ENCODE data around the gene SNAPC4. TPM values are rescaled to one million over a fixed set of nuclear protein-coding genes. Genes with fewer than 3 reads are reported as not detected.

SNAPC4 gene, protein sequence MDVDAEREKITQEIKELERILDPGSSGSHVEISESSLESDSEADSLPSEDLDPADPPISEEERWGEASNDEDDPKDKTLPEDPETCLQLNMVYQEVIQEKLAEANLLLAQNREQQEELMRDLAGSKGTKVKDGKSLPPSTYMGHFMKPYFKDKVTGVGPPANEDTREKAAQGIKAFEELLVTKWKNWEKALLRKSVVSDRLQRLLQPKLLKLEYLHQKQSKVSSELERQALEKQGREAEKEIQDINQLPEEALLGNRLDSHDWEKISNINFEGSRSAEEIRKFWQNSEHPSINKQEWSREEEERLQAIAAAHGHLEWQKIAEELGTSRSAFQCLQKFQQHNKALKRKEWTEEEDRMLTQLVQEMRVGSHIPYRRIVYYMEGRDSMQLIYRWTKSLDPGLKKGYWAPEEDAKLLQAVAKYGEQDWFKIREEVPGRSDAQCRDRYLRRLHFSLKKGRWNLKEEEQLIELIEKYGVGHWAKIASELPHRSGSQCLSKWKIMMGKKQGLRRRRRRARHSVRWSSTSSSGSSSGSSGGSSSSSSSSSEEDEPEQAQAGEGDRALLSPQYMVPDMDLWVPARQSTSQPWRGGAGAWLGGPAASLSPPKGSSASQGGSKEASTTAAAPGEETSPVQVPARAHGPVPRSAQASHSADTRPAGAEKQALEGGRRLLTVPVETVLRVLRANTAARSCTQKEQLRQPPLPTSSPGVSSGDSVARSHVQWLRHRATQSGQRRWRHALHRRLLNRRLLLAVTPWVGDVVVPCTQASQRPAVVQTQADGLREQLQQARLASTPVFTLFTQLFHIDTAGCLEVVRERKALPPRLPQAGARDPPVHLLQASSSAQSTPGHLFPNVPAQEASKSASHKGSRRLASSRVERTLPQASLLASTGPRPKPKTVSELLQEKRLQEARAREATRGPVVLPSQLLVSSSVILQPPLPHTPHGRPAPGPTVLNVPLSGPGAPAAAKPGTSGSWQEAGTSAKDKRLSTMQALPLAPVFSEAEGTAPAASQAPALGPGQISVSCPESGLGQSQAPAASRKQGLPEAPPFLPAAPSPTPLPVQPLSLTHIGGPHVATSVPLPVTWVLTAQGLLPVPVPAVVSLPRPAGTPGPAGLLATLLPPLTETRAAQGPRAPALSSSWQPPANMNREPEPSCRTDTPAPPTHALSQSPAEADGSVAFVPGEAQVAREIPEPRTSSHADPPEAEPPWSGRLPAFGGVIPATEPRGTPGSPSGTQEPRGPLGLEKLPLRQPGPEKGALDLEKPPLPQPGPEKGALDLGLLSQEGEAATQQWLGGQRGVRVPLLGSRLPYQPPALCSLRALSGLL (N-terminal part only)
- 3.5 and 5.6 TPM in 2 replicates for total RNA-seq

DNA sequence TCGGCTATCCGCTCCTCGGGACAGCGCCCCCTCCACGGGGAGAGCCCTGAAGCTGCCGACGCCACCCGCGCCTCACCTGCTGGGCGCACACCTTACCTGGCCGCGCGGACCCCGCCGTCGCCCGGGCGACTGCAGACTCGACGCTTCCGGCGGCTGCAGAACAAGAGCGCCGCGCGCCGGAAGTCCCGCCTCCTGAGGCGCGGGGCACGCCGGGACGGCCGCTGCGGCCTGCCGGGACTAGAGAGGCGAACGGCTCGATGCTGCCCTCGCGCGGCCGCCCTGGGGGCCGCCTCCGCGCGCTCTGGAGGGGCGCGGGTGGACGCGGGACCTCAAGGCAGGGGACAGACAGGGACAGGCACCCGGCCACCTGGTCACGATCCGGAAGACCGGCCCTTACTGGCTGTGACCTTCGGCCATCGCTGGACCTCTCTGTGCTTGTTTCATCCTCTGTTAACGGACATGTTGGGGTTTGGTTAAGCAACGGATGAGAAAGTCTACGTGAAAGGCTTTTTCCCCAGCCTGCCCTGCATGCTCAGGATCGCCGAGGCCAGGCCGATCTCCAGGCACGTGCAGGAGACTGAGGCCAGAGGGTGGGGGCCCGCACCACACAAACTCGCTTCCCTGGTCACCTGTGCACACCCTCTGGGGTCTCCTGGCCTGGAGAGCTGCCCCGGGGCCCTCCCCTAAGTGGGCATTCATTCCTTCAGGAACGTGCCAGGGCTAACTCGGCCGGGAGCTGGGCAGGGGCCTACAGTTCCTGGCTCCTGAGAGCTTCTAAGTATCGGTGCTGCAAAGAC, at the start of gene SNAPC4:
SNAPC4 (minus strand) TSS at position 133 of the 797 bp plus-strand sequence. CDS start 1,742 bp downstream, outside the sequence.
- peak; percentile 73 to 89 for DNase-seq (ENCODE audit: low read depth in 2 of 2)

DNA sequence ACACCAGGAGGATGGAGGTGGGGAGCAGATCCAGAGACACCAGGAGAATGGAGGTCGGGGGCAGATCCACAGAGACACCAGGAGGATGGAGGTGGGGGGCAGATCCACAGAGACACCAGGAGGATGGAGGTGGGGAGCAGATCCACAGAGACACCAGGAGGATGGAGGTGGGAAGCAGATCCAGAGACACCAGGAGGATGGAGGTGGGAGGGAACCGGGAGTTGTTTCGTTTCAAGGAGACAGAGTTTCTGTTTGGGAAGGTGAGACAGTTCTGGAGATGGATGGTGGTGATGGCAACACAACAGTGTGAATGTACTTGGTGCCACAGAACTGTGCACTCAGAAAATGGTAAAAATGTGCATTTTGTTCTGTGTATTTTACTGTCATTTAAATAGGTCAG, 48.7 kb upstream of the SNAPC4 start:
- DNase-seq (ENCODE audit: low read depth in 2 of 2), result no peak

DNA sequence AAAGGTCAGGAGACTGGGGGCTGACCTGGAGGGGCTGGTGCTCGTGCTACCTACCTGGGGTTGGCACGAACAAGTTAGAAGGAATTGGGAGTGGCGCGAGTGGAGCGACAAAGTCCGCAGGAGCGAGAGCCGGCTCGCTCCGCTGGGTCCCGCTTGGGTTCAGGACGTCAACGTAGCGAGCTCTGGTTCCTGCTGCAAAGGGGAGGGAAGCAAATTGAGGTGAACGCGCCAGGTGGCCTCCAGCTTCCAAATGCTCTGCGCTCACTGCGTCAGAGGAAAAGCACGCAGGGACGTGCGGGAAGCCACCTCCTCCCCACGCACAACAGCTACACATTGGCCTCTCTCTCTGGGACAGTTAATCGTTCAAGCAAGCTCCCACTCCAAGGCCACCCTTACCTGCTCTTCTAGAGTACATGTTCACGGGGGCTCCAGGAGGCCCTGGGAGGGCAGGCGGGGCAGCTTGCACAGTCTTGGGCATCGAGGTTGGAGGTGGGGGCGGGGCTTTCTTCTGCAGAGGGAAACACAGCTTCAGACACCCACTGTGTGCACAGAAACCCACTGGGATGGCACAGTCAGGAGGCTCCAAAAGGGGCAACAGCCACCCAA, 47.3 kb upstream of the SNAPC4 start:
- DNase-seq (ENCODE audit: low read depth in 2 of 2), result no peak

DNA sequence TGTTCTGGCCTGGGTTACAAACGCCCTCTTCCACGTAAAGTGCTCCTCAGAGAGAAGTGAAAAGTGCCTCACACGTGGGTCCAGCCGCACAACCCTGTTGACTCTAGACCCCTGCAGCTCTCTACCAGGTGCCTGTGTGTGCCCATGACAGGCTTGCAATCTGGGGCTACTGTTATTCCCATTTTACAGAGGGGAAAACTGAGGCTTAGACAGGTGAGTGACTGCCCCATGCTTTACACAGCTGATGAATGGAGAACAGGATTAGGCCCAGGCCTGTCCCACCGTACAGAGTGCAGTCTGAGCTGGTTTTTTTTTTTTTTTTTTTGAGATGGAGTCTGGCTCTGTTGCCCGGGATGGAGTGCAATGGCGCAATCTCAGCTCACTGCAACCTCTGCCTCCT, 45.8 kb upstream of the SNAPC4 start:
- no peak for DNase-seq (ENCODE audit: low read depth in 2 of 2)

DNA sequence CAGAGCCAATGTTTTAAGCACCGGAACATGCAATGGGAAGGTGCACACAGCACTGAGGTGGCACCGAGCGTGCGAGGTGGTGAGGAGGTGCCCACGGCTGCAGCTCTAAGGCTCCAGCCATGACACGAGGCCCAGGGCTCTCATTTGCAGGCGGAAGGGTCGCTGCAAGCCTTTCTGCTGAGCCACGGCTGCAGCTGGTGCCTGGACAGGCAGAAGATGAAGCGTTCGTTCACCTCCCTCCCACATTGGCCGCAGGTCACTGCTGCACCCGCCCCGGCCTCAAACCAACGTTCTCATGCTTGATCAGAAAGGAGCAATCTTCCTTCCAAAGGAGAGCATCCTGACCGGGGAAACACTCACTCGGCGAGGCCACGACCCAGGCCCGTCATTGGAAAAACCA, 44.1 kb upstream of the SNAPC4 start:
- DNase-seq (ENCODE audit: low read depth in 2 of 2), result no peak

DNA sequence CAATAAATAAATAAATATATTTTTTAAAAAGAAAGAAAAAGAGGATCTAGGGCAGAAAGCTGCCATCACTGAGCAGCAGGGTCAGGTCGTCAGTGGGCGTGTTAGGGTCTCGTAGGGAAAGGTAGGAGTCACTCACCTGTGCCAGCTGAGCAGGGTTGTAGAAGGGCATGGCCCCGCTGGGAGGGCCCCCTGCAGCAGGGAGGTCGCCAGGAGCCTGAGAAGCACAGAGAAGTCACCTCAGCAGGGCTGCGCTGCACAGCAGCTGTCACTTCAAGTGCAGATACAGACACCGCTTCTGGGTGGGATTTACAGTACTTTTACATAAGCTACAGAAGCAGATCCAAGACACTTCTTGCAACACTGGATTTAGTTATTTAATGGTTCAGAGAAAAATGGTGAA, 43.7 kb upstream of the SNAPC4 start:
- no peak for DNase-seq (ENCODE audit: low read depth in 2 of 2)

DNA sequence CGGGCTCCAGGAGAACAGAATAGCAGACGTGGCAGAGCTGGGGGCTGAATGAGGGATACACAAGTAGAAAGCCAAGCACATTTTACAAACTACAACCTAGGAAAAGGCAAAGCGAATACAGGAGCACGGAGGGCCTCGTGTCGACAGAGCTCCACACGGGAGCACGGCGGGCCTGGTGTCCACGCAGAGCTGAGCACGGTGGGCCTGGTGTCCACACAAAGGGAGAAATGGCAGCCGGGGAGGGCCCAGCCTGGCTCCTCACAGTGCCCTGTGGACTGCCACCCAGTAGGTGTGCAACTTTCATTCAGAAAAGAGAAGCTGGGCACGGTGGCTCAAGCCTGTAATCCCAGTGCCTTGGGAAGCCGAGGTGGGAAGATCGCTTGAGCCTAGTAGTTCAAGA, 43.1 kb upstream of the SNAPC4 start:
- DNase-seq (ENCODE audit: low read depth in 2 of 2), result no peak

DNA sequence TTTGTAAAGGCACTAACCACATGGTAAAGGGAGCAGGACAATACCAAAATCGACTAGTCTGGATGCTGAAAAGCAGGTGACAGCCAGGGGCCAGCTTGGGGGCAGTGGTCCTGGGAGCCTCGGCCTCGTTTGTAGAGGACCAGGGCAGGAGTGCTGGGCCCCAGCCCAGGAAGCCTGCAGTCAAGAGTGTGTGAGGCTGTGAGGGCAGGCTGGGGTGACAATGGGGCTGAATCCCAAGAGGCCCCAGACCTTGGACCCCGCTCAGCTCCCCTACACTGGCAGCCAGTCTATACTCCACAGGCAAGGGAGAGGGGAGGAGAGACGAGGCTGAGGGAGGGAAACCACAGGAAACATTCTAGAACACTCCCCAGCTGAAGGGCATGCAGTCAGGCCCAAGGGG, 42.3 kb upstream of the SNAPC4 start:
- no peak for DNase-seq (ENCODE audit: low read depth in 2 of 2)

DNA sequence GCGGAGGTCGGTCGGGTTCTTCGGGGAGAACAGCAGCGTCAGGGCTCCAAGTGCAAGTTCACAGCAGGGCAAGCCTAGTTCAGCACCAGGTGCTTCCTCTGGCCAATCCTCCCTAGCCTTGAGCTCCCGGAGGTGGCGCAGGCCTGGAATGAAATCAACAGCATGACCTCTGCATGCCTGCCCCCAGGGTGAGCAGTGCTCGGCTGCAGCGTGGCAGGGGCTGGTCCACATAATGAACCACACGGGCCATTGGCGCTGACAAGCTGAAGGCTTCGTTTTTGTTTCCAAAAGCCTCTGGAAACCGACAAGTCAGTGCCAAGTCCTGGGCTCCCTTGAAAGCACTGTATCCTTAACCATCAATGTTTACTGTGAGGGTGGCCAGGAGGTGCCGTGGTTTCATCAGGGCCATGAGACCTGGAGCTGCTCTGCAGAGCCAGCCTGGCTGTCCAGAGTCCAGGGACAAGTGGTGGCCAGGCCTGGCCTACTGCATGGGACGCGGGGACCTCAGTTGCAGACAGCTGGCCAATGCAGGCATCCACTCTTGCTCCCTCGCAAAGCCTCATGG, 41.8 kb upstream of the SNAPC4 start:
- DNase-seq (ENCODE audit: low read depth in 2 of 2), result no peak

DNA sequence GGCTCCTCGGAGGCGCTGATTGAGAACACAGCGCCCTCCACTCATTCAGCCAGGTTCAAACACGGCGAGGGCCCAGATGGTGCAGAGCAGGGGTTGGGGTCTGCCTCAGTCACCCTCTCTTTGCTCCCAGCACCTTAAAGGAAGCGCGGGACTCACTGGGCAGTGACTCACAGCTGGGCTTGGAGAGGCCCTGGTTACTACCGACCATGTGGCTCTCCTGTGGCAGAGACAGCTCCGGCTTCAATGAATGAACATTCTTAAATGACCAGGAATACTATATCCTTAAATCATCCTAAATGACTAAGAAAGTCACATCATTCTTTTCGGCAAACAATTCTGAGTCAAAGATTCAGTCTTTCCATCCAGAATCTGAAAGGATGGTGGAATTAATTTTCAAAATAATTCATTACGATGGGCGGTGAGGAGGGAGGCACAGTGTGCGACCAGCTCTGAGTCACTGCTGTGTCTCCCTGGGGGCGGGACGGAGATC, 41.3 kb upstream of the SNAPC4 start:
- DNase-seq (ENCODE audit: low read depth in 2 of 2), result no peak

DNA sequence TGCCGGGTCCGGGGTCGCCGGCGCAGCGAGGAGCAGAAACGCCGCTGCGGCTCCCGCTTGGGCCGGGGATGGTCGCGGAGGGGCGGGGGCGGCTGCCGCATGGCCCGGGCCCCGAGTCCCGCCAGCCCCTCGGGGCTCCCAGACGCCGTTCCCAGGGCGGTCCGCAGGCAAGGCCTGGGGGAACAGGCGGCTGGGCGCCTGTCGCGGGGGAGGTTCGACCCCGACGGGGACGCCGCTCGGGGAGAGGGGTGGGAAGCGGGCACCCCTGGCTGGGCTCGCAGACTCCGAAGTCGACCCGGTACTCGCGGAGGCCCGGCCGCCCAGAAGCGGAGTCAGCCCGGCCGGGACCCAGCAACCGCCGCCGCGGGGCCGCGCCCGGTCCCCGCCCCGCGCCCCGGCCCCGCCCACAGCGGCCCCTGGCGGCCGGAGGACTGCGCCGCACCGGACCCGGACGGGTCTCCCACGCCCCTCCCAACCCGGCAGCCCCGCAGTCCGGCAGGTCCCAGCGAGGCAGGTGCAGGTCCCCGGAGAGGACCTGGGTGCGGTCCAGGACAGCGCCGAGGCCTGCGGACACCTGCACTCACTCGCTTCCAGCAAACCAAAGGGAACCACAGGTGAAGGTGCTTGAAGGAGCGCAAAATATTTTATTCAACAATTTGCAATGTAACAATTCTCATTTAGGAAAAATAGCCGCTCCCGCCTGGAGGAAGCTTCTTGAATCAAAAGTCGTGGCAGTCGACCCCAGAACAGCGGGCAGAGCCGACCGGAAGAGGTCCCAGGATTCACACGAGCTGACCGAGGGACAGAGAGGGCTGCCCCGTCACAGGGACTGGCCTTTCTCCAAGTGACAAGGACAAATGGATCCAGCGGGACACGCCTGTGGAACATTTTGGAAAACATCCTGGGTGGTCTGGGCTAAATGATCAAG, 39.8 kb upstream of the SNAPC4 start, which contains the start of gene INPP5E:
INPP5E (minus strand) TSS at position 365 of the 928 bp plus-strand sequence. CDS start 426 bp downstream, outside the sequence.
- peak; percentile 30 to 76 for DNase-seq (ENCODE audit: low read depth in 2 of 2)

DNA sequence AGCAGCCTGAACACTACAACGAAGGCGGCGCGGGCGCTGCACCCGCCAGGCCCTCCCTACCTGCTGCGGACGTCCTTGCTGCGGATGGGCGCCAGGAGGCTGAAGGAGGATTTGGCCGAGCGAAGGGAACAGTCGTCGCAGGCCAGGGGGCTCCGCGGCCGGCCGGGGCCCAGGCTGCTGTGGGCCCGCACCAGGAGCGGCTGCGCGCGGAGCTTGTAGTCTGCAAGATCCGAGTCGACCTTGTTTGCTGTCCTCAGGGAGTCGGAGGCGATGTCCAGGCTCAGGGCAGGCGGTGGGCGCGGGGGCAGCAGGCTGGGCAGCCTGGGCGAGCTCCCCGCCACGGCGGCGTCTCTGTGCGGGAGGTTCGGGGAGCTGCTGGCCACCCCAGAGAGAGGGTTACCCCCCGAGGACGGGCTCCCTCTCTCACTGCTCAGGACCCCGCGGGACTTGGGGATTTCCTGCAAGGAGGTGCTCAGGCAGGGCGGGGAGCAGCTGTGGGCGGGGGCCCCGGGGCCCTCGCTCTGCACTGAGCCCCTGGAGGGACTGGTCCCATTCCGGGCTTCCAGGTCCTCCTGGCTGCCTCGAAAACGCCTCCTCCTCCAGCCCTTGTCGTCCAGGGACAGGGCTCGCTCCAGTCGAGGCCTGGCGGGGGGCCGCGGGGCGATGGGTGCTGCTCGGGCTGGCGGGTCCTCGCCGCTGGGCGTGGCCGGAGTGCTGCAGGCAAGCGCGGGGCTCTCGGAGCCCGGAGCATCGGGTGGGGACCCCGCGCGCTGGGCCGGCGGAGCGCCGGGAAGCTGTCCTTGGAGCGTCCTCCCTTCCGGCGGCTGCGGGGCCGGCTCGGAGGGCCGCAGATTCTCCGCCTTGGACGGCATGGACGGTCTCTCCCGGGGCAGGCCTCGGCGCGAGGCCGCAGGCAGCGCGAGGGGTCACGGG, 38.8 kb upstream of the SNAPC4 start:
- peak in 1 of 2 donors; percentile 24 for DNase-seq (ENCODE audit: low read depth in 2 of 2)

DNA sequence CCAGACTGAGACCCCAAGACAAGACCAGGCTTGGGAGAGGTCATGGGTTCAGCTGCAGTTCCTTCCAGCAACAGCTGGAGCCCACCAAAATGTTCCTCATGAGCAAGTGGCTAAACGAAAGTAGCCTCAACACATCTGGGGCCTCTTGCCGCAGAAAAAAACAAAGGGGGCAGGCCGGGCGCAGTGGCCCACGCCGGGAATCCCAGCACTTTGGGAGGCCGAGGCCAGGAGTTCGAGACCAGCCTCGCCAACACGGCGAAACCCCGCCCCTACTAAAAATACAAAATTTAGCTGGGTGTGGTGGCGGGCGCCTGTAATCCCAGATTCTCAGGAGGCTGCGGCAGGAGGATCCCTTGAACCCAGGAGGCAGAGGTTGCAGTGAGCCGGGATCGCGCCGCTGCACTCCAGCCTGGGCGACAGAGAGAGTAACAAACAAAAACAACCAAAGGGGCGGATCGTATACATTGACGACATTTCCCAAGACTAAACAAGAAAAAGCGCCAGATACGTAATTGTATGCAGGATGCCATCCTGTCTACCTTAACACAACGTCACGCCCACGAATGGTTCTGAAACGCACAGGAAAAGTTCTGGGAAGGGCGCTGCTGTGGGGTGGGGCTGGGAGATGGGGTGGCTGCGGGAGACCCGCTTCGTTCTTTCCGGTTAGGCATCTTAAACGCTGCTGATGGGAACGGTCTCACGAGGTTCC, 38.0 kb upstream of the SNAPC4 start:
- no peak for DNase-seq (ENCODE audit: low read depth in 2 of 2)

DNA sequence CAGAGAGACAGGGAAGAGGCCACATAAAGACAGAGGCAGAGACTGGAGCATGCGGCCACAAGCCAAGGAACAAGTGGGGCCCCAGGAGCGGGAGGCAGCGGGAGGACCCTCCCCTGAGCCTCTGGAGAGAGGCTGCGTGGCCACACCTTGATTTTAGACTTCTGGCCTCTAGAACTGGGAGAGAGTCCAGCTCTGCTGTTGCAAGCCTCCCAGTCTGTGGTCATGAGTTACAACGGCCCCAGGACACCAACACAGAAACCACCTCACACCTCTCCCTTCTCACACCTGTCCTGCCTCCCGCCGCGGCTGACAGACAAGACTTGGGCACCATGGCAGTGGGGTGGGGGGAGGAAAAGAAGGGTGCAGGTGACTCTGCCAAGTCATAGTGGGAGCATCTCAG, 37.5 kb upstream of the SNAPC4 start:
- no peak for DNase-seq (ENCODE audit: low read depth in 2 of 2)

DNA sequence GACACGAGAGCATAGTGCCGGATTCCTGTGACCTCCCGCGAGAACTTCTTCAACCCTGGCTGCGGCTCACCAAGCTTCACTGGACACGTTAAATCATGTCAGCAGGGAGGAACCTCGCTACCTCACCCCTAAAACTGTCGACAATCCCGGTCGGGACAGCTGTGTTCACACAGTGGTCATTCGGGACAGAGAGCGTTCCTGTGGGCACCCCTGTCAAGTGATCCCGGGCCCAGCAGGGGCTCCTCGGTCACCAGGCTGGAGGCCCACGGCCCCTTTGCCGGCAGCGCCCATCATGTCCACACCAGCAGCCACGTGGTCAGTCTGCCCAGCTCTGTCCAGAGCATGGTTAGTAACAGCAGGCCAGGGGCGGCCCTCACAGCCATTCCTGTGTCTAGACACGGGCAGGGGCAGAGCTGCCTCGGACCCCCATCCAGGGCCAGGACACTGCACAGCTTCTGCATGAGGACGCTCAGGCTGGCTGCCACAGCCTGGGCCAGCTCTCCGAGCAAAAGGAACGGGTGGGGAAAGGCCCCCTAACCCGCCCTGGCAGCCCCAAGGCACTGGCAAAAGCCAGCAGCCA, 36.2 kb upstream of the SNAPC4 start:
- DNase-seq (ENCODE audit: low read depth in 2 of 2), result no peak

DNA sequence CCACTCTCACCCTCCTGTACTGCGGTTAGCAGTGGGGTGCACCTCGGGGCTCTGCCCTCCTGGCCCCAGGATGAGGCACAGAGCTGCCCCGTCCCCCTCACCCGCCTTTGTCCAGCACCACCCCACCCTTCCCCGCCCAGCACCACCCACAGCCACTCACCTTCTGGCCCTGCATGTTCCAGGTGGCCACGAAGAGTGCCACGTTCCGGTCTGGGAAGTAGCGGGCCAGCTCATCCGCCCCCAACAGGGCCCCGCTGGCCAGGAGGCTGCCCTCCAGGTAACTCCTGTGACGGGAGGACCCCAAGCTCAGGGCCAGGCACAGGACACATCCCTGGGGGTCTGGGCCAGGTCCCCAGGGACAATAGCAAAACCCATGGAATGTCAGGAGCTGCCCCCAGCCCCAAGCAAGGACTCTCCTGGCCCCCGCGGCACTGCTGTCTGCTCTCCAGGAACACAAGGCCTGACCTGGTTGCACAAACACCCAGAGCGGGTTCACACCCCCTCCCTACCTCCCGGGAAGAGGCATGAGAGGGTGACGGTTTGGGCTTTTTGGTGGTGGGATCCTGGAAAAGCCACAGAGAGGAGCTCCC, 34.7 kb upstream of the SNAPC4 start:
- DNase-seq (ENCODE audit: low read depth in 2 of 2), result no peak
